ENCODE data around the gene RHOU.

- TF ChIP-seq CTCF (IDR thresholded peaks at IDR 0.05) (no peak), POLR2A (IDR thresholded peaks at IDR 0.05) (no peak)
Measured at GRCh38 chr1:228750915-228751314, 15.6 kb downstream of the RHOU start.
